MM.1S (cell line): Measurements from ENCODE around the gene NPFFR1.

Experiments used
- DNase-seq: peaks from one replicate; pipeline ENCODE4 v3.0.0-alpha.2; 2015
- H2AFZ ChIP-seq: fragments of 300-600 bp; sonication (generic); 2 replicates; pipeline ENCODE4 v1.6.0; 2016; ENCODE audit warnings: antibody characterized with exemption, low read length
- H3F3A ChIP-seq: fragments of 300-600 bp; sonication (generic); 2 replicates; pipeline ENCODE4 v1.6.1; 2016; ENCODE audit warnings: mild to moderate bottlenecking, antibody characterized with exemption, low read length, moderate library complexity, mixed read lengths; ENCODE audit not compliant: insufficient read depth
- H3K27ac ChIP-seq: fragments of 300-600 bp; sonication (generic); 2 replicates; pipeline ENCODE4 v1.5.1; 2016; ENCODE audit warnings: mild to moderate bottlenecking, low read length
- H3K27me3 ChIP-seq: fragments of 300-600 bp; sonication (generic); replicated peaks from 2 replicates; pipeline ENCODE4 v1.6.0; 2016; ENCODE audit warnings: low read length; ENCODE audit not compliant: insufficient read depth
- H3K36me3 ChIP-seq: fragments of 300-600 bp; sonication (generic); replicated peaks from 2 replicates; pipeline ENCODE4 v1.6.1; 2016; ENCODE audit warnings: mild to moderate bottlenecking, low read length, mixed read lengths; ENCODE audit not compliant: insufficient read depth
- H3K4me1 ChIP-seq: fragments of 300-600 bp; sonication (generic); 2 replicates; pipeline ENCODE4 v1.6.1; 2016; ENCODE audit warnings: low read length, mixed read lengths
- H3K4me2 ChIP-seq: fragments of 300-600 bp; sonication (generic); 2 replicates; pipeline ENCODE4 v1.6.0; 2016; ENCODE audit warnings: low read depth, low read length
- H3K4me3 ChIP-seq: fragments of 300-600 bp; sonication (generic); 2 replicates; pipeline ENCODE4 v1.5.1; 2016; ENCODE audit warnings: low read length, mixed read lengths
- H3K79me2 ChIP-seq: fragments of 300-600 bp; sonication (generic); 2 replicates; pipeline ENCODE4 v1.6.1; 2016; ENCODE audit warnings: mixed run types, low read length, mixed read lengths
- H3K9ac ChIP-seq: fragments of 300-600 bp; sonication (generic); 2 replicates; pipeline ENCODE4 v1.6.1; 2016; ENCODE audit warnings: low read length, mixed read lengths
- H3K9me2 ChIP-seq: fragments of 300-600 bp; sonication (generic); replicated peaks from 2 replicates; pipeline ENCODE4 v1.6.1; 2016; ENCODE audit warnings: mild to moderate bottlenecking, low read length, mixed read lengths; ENCODE audit not compliant: insufficient read depth
- H3K9me3 ChIP-seq: fragments of 300-600 bp; sonication (generic); replicated peaks from 2 replicates; pipeline ENCODE4 v1.6.1; 2016; ENCODE audit warnings: mild to moderate bottlenecking, low read length, mixed read lengths; ENCODE audit not compliant: insufficient read depth
- H4K20me1 ChIP-seq: fragments of 300-600 bp; sonication (generic); 2 replicates; pipeline ENCODE4 v1.6.1; 2016; ENCODE audit warnings: mild to moderate bottlenecking, low read length, moderate library complexity, mixed read lengths; ENCODE audit not compliant: insufficient read depth
- EZH2 ChIP-seq: fragments of 300-600 bp; sonication (generic); optimal IDR thresholded peaks from 2 replicates; pipeline ENCODE3; 2017; ENCODE audit warnings: low read depth, mild to moderate bottlenecking, antibody characterized with exemption, low read length, mixed read lengths
- EZH2phosphoT487 ChIP-seq: fragments of 300-600 bp; sonication (generic); IDR thresholded peaks from 2 replicates; pipeline ENCODE4 v1.6.1; 2018; ENCODE audit warnings: antibody characterized with exemption, low read length
- TF ChIP-seq, protein P1 (sequence below): fragments of 300-600 bp; sonication (generic); IDR thresholded peaks from 2 replicates; pipeline ENCODE4 v1.5.1; 2016; ENCODE audit warnings: antibody characterized with exemption, low read length, mixed read lengths

The NPFFR1 gene

GRCh38 chr10:70320751-70321150 is 36.9 kb upstream of the NPFFR1 start:
- Histone ChIP-seq H3K9ac (no peak overlapping the region), H2AFZ (no peak overlapping the region), H3K4me1 (no peaks in the 10 kb centered on the region), H3K27ac (no peak overlapping the region), H3K9me3 (no peaks in the 10 kb centered on the region), H3K36me3 (no peaks in the 10 kb centered on the region), H3K4me2 (no peak overlapping the region), H3F3A (no peaks in the 10 kb centered on the region), H4K20me1 (no peaks in the 10 kb centered on the region), H3K79me2 (no peaks in the 10 kb centered on the region), H3K27me3 (no peaks in the 10 kb centered on the region), H3K9me2 (no peaks in the 10 kb centered on the region), H3K4me3 (no peak overlapping the region)
- TF ChIP-seq EZH2phosphoT487 (no peak), EZH2 (no peak)
- TF ChIP-seq, protein P1, sequence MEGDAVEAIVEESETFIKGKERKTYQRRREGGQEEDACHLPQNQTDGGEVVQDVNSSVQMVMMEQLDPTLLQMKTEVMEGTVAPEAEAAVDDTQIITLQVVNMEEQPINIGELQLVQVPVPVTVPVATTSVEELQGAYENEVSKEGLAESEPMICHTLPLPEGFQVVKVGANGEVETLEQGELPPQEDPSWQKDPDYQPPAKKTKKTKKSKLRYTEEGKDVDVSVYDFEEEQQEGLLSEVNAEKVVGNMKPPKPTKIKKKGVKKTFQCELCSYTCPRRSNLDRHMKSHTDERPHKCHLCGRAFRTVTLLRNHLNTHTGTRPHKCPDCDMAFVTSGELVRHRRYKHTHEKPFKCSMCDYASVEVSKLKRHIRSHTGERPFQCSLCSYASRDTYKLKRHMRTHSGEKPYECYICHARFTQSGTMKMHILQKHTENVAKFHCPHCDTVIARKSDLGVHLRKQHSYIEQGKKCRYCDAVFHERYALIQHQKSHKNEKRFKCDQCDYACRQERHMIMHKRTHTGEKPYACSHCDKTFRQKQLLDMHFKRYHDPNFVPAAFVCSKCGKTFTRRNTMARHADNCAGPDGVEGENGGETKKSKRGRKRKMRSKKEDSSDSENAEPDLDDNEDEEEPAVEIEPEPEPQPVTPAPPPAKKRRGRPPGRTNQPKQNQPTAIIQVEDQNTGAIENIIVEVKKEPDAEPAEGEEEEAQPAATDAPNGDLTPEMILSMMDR: no peak
- no peak for DNase-seq

DNA sequence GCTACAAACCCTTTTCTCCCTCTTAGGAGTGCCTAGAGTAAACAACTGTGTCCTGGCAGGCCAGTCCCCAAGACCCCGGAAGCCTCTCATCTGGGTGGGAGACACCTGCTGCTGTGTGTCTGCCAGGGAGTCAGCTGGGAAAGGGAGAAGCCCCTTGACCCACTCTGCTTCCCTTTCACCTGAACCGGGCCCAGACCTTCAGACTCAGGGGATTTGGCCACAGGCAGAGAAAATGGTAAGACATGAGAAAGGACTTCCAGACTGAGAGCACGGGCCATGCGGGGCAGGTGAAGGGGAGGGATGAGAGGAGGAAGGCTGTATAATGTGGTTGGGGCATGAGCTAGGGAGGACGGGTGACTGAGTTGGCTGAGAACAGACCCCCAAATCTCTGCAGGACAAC is 36.0 kb upstream of the NPFFR1 start:
- no peak for DNase-seq
- no peak overlapping the region for H3K4me3 ChIP-seq
- H3K9me2 ChIP-seq: no peaks in the 10 kb centered on the region
- no peaks in the 10 kb centered on the region for H3K27me3 ChIP-seq
- no peak overlapping the region for H3K4me2 ChIP-seq
- no peaks in the 10 kb centered on the region for H4K20me1 ChIP-seq
- no peaks in the 10 kb centered on the region for H3K4me1 ChIP-seq
- no peak overlapping the region for H2AFZ ChIP-seq
- H3K36me3 ChIP-seq: no peaks in the 10 kb centered on the region
- H3F3A ChIP-seq: no peaks in the 10 kb centered on the region
- no peaks in the 10 kb centered on the region for H3K79me2 ChIP-seq
- H3K9me3 ChIP-seq: no peaks in the 10 kb centered on the region
- no peak for TF ChIP-seq EZH2
- TF ChIP-seq, protein P1: no peak
- TF ChIP-seq EZH2phosphoT487: no peak
- H3K9ac ChIP-seq: no peak overlapping the region
- no peak overlapping the region for H3K27ac ChIP-seq

- H3K27me3 ChIP-seq: no peaks in the 10 kb centered on the region
- TF ChIP-seq, protein P1: no peak
- TF ChIP-seq EZH2 (no peak), EZH2phosphoT487 (no peak)
- DNase-seq: peak; percentile 12
- H3K4me3 ChIP-seq: no peak overlapping the region
- no peak overlapping the region for H3K9ac ChIP-seq
- H3K9me3 ChIP-seq: no peaks in the 10 kb centered on the region
- no peak overlapping the region for H3K4me2 ChIP-seq
- H3K4me1 ChIP-seq: no peaks in the 10 kb centered on the region
- no peaks in the 10 kb centered on the region for H4K20me1 ChIP-seq
- no peaks in the 10 kb centered on the region for H3K79me2 ChIP-seq
- H3K9me2 ChIP-seq: no peaks in the 10 kb centered on the region
- H3F3A ChIP-seq: no peaks in the 10 kb centered on the region
- no peak overlapping the region for H2AFZ ChIP-seq
- H3K27ac ChIP-seq: no peak overlapping the region
- no peaks in the 10 kb centered on the region for H3K36me3 ChIP-seq
These were observed 35.4 kb upstream of the NPFFR1 start for GRCh38 chr10:70319183-70319582.
